Stimulated activated CD4-positive, alpha-beta T cell treated with anti-CD3 and anti-CD28 coated beads, Interleukin-12 subunit alpha, Interleukin-12 subunit beta, amount 100 ng/mL, for 48 hours (primary cell): ENCODE results near the gene SYTL5.
"Not testable (repeated sequence)": the region's sequence is repeated elsewhere in the genome, so short reads cannot be mapped to it uniquely, and the experiment has no call there.

Source experiments
- DNase-seq, 3 donors: peaks; one replicate each; pipeline ENCODE4 v3.0.0-alpha.2; 2020; ENCODE audit warnings: low read depth in 2 of 3, low spot score in 1 of 3

SYTL5 gene

DNA sequence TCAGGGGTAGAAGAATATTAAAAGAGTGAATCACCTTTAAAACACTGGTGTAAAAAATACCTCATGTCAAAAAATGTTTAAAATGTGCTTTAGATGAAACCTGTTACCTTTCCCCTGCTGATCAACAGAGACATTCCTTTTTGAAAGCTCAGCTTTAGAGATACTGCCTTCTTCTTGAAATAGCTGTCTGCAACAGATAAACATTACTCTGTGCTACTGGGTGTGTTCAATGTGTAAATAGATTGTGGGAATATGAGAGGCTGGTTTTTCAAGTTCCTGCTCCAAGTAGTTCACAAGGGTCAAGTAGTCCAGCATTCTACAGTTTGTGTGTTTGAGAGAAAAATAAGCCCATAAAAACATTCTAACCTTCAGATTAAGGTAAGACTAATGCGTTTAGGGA lies at the start of gene SYTL5:
Gene SYTL5 (plus strand): TSS at position 263 of the 400 bp plus-strand sequence. CDS start 27,337 bp downstream, outside the sequence.
- DNase-seq = no peak

DNA sequence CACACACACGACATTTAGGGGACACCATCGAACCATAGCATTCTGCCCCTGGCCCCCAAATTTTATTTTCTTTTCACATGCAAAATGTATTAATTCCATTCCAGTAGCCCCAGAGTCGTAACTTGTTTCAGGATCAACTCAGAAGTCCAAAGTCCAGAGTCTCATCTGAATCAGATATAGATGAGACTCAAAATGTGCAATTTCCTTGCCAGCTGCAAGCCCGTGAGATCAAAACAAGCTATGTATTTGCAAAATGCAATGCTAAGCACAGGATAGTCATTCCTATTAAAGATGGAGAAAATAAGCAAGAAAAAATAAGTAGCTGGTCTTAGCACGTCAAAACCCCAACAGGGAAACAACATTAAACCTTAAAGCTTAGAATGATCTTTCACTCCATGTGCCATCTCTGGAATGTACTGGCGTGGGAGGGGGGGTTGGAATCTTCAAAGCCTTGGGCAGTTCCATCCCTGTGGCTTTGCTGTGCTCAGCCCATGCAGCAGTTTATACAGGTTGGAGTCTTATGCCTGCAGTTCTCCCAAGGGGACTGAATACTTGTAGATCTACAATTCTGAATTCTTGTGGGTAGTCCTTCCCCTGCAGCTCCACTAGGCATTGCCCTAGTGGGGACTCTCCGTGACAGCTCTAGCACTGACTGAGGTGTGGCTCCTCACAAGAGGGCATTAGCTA lies 47.7 kb upstream of the SYTL5 start:
- DNase-seq = no peak

DNA sequence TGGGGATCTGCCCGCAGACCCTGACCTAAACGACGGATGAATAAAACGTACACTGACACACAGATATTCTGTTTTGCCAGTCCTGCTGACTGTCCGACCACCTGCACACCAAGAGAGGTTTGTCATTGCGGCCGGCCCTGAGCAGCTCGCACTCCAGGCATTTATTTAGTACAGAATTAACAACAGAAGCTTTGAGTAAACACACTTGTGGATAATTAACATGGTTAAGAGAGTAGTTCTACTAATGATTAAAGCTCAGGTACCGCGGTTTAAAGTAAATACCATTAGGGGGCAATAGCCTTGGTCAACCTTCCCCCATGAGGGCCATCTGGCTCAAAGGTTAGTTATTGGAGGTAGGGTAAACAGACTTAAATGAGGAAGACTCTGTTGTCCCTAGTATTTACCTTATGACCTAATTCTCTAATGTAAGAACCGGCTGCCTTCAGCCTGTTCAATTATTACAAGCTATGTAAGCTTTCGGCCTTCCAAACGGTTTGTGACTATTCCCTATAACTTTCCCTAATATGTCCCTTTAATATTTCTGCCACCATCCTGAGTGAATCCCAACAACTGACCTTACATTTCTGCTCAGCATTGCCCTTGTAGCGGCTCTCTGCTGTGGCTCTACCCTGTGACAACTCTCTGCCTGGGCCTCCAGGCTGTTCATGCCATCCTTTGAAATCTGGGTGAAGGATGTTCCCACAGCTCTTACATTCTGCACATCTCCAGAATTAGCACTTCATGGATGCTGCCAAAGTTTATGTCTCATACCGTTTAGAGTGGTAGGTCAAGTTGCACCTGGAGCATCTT lies 46.9 kb upstream of the SYTL5 start:
- DNase-seq = no peak

DNA sequence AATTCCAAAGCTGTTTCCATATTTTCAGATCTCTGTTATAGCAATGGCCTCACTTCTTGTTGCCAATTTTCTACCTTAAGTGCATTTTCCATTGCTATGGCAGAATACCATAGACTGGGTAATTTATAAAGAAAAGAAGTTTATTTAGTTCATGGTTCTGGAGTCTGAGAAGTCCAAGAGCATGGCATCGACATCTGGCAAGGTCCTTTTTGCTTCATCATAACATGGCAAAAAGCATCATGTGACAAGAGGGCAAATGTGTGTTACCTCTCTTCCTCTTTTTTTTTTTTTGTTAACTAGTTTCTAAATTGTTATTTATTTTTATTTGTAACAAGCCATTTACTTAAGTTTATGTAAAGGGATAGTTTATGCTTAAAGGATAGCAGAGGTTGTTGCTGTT lies 45.2 kb upstream of the SYTL5 start:
- DNase-seq = no peak

DNA sequence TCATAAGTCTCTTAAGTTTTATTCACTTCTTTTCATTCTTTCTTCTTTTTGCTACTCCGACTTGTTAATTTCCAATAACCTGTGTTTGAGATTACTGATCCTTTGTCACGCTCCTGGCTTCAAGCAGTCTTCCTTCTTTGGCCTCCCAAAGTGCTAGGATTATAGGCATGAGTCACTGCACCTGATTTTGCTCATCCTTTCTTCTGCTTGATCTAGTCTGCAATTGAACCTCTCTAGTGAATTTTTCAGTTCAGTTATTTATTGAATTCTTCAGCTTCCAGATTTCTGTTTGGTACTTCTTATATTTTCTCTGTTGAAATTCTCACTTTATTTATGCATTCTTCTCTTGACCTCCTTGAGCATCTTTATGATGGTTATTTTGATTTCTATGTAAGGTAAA lies 38.6 kb upstream of the SYTL5 start:
- DNase-seq = no peak

DNA sequence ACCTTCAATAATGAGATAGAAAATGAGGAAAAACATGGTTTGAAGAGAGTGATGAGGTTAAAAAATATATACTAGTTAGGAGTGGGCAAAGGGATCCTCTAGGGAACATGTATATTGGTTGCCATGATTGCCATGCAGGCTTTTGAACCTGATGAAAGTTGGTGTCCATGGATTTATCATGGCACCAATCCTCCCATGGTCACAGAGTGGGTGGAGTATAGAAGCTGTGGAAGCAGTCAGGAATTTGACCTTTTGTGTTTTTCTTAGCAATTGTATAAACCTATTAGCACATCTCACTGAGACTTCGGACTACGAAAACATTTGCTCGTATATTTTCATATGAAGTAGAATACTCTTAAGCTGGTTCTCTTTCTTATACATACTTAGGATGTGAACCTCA lies 30.9 kb upstream of the SYTL5 start:
- DNase-seq = no peak

DNA sequence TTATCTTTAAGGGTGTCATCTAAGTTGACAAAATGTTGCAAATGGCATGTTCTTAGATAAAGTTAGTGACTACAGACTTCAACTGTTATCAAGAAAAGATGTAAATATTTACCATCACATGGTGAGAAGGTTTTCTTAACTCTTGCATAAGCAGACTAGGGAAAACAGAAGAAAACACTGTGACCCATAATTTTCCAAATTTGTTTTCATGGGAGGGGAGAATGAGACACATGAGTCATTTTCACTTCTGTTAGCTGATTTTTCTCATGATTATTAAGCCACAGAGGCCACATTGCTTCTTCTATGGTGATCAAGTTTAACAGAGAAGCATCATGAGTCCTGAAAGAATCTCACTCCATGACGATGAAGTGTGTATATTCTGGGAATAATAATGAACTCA lies 30.2 kb upstream of the SYTL5 start:
- DNase-seq = no peak

DNA sequence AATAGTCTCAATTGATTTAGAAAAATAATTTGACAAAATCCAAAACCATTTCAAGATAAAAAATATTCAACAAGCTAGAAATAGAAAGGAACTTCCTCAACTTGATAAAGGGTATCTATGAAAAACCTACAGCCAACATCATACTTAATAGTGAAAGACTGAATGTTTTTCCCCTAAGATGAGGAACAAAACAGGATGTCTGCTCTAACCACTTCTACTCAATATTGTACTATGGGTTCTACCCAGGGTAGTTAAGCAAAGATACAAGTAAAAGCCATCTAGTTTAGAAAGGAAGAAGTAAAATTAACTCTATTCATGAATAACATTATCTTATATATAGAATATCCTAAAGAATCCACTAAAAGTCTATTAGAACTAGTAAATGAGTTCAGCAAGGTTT lies 21.5 kb upstream of the SYTL5 start:
- no peak for DNase-seq

DNA sequence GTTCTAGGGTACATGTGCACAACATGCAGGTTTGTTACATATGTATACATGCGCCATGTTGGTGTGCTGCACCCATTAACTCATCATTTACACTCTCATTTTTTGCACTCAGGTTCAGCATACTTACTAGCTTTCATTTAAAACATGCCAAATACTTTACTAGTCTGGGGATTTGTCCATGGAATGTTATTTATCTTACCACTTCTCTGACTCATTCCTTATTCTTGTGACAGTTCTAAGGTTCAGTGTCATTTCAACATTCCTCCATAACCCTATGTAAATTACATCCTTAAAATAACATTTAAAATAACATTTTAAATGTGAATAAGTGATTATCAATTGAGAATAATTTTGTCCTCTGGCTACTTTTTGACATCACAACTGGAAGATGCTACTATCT lies 19.5 kb upstream of the SYTL5 start:
- no peak for DNase-seq

DNA sequence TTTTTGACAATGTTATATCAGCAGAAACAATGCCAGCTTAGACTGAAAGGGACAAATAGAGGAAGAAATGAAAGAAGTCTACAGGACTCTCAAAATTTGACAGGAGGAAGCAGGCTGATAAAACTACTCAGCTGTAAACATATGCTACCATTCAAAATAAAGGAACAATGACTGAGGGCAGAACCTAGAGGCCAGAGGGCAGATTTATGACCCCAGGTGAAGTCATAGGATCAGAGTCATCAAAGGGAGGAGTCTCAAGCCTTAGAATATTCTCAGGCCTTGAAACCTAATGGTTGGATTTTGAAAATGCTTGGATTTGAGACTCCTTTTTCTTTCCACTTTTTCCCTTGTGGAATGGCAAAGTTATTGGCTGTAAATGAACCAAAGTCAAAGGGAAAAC lies 17.0 kb upstream of the SYTL5 start:
- DNase-seq = no peak

DNA sequence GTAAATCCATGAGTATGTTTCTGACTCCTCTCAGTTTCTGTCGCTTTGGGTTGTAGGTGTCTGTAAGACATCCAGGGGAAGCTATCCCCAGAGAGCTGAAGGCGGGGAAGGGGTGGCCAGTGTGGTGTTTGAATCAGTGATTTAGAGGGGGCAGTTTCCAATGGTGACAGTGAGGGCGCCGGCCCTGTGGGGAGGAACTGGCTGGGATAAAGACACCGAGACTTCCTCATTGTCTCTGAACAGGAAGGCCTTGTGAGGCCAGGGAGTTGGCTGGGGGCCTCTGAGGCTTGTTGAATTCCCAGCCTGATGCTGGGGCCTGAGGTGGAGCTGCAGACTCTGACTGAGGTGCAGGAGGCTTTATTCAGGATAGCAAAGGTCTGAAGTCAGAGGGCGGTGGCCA lies 15.1 kb upstream of the SYTL5 start:
- DNase-seq = not testable (repeated sequence)

DNA sequence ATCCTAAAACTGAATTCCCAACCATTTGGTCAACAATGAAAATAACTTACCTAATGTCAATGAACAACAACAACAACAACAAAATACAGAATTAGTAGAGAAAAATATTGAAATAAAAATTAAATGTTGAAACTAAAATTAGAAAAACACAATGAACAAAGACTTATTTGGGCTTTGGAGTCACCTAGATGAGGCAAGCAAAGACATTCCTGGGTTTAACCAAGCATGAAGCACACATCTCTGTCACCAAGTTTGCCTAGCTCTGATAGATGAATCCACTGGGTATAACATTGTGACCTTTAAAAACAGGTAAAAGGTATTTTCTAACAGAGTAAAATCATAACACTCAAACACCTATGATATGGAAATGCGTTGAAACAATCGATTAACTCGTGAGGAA lies 13.2 kb upstream of the SYTL5 start:
- DNase-seq = no peak

DNA sequence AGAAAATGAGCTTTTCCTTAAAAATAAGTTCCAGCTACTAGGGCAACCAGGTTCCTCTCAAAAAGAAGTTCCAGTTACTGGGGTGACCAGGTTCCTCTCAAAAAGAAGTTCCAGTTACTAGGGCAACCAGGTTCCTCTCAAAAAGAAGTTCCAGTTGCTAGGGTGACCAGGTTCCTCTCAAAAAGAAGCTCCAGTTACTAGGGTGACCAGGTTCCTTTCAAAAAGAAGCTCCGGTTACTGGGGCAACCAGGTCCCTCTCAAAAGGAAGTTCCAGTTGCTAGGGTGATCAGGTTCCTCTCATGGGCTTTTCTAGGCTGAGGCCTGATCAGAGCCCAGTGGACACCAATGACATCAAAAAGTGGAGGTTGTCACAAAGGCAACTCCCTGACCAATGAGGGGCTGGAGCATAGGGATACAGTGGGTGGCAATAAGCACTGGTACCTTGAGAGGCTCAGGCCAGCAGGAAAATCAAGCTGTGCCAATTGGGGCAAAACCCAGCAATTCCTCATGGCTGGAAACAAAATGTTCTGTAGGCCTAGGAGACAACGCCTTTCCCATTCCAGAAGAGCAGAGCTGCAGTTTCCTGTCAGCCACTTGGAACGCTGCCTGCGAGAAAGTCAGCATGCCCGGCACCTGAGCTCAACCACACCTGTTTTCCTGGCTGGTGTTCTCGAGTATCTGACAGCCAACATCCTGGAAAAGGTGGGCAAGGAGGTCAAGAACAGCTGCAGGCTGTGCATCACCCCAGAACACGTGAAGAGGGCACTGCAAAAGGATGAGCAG lies 12.3 kb upstream of the SYTL5 start:
- DNase-seq = no peak

DNA sequence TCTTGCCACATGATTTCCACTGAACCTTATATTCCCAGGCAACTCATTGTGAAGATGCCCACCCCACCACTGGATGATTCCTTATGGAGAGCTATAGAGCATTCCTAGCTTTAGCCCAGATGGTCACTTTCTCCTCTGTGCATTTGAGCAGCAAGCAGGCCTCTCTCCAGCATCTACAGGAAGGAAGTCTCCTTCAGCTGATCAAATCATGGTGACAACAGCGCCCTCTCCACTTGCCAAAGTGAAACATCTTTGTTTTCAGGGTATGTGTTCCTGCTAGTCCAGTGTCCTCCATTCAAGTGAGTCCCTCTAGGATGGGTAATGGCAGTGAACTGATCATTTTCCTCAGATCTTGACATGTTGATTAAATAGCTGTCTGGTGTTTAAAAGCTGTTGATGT lies 10.9 kb upstream of the SYTL5 start:
- no peak for DNase-seq

DNA sequence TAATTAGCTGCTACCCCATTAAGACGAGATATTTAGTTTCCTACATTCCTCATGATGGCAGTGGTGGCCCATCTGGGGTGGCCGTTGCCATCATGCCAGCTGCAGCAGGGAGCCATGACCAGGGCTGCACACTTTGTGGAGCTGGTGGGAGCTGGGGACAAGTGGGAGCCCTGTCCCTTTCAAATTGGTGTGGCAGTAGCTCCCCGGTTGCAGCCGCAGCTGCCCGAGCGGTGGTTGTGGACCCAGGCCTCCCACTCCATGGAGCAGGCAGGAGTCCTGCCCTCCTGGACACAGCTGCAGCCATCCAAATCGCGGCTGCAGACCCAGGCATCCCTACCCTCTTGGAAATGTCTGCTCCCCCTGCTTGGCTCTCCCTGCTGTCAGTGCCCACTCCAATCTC lies 9.3 kb upstream of the SYTL5 start:
- no peak for DNase-seq

DNA sequence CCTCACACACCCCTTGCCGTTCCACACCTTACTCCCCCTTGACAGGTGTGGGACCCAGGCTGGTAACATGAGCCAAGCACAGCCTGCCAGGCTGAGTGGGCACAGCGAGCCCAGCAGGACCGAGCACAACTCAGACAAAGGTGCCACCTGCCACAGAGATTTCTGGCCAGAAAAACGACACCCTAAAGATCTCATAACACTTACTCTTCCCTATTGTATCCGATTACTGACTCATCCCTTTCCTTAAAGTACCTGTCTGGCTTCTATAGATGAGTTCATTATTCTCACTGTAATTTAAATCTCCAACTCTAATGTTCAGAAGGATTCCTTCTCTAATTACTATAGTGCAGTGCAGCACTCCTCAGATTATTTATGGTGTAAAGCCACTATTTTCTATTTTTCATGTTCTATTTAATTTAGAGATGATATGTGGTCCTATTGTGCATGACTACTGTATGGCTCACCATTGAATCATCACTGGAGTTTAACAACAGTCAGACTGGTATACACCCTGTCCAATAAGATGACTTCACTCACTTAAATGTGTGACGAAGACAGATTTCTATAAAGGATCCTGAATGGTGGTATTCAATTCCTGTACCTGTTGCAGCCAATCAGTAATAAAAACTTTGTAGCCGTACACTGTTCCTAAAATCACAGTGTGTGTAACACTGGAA lies 7.6 kb upstream of the SYTL5 start:
- DNase-seq = no peak

DNA sequence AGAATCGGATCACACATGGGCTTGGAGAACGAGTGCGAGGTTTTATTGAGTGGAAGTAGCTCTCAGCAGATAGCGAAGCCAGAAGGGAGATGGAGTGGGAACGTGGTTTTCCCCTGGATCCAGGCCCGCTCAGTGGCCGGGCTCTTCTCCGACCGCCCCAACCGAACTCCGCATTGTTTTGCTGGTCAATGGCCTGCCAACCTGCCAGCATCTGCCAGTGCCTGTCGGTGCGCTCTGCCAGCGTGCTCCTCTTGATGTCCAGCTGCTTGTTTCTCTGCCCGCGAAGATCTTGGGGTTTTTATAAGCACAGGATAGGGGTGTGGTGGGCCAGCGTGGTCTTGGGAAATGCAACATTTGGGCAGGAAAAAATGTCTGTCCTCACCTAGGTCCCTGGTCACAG lies 5.6 kb upstream of the SYTL5 start:
- DNase-seq = no peak

DNA sequence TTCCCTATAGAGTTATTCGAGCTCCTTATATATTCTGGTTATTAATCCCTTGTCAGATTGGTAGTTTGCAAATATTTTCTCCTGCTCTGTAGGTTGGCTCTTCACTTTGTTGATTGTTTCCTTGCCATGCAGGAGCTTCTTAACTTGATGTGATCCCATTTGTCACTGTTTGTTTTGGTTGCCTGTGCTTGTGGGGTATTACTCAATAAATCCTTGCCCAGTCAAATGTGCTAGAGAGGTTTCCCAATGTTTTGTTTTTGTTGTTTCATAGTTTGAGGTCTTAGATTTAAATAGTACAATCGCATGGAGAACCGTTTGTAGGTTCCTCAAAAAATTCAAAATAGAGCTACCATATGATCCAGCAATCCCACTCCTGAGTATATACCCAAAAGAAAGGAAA lies 2.3 kb upstream of the SYTL5 start:
- DNase-seq = no peak

DNA sequence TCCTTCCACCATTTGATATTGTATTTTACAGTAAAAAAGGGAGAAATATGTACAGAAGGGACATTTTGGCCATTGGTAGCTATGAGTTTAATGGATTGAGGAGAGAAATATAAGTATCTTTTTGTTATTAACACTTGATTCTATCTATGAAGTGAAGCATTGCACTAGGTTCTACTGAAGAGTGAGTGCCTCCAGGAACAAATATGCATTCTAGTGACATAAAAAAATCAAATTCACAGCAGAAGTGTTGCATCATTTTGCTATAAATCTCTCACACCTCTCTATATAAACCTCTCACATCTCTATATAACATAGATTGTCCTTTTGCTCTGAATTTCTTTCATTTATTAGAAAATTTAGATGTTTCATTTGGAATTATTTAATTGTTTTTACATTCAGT lies 425 bp downstream of the SYTL5 start:
- no peak for DNase-seq

DNA sequence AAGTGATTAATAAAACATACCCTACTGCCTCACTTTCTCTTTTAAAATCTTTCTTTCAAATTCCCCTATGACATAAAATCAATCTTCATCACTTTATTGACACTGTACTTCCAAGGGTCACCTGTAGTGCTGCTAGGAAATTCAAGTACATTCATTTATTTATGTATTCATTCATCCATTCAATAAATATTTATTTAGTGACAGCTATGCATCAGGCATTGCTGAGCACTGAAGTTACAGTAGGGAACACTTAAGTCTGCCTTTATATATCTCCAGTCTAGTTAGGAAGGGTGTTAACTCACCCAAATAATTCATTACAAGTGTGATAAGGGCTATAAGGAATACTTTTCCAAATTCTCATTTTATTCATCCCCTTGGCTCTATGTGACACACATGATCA lies 2.3 kb downstream of the SYTL5 start:
- DNase-seq = no peak

DNA sequence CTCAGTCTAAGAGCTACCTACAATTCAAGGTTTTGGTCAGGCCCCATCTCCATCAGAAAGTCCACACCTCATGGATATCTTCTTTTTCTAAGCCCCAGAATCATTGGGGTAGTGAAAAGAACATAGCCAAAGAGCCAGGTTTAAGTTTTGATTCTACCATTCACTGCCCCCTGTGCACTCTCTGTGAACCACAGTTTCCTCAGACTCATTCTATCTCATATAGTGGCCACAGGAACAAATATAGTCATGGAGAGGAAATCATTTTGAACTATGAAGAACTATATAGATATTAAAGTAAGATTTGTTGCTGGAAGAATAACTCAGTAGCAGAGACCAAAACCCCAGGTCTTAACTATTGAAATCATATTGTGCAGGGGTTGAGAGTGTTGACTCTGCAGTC lies 3.3 kb downstream of the SYTL5 start:
- no peak for DNase-seq
